ENCODE measurements around the gene GDNF.

- TF ChIP-seq ZFP3 (CRISPR knock-in tag; IDR thresholded peaks at IDR 0.05) (no peak), CREB5 (CRISPR knock-in tag; IDR thresholded peaks at IDR 0.05; ENCODE audit: low read depth) (no peak), OSR1 (CRISPR knock-in tag; IDR thresholded peaks at IDR 0.05) (no peak)
Measured at GRCh38 chr5:37816883-37817282, 23.0 kb downstream of the GDNF start.
